GM21576 (cell line): ENCODE data around the gene FIP1L1.
"Not testable (repeated sequence)": the region's sequence is repeated elsewhere in the genome, so short reads cannot be mapped to it uniquely, and the experiment has no call there.

Experiments used
- ATAC-seq: cut with Tn5 transposase; IDR thresholded peaks from one replicate; pipeline ENCODE4 v1.9.1; 2021; ENCODE audit warnings: mild to moderate bottlenecking, moderate library complexity; ENCODE audit not compliant: unreplicated experiment

Gene FIP1L1

GRCh38 chr4:53465891-53466290 lies 88.5 kb downstream of the FIP1L1 start:
- ATAC-seq = no peak

GRCh38 chr4:53466576-53466975 lies 89.1 kb downstream of the FIP1L1 start:
- not testable (repeated sequence) for ATAC-seq

GRCh38 chr4:53476232-53477037 lies 99.0 kb downstream of the FIP1L1 start:
- ATAC-seq = no peak

- no peak for ATAC-seq
Observed at GRCh38 chr4:53477038-53477565, 99.7 kb downstream of the FIP1L1 start.

- no peak for ATAC-seq
Observed at GRCh38 chr4:53477636-53478035, 100.2 kb downstream of the FIP1L1 start.

GRCh38 chr4:53478671-53479456 lies 101.4 kb downstream of the FIP1L1 start:
- ATAC-seq = no peak

- no peak for ATAC-seq
Observed at GRCh38 chr4:53479736-53480525, 102.5 kb downstream of the FIP1L1 start.

- no peak for ATAC-seq
Observed at GRCh38 chr4:53480909-53481308, 103.5 kb downstream of the FIP1L1 start.

- ATAC-seq = no peak
Observed at GRCh38 chr4:53481586-53481985, 104.1 kb downstream of the FIP1L1 start.

GRCh38 chr4:53483250-53483649 lies 105.8 kb downstream of the FIP1L1 start:
- no peak for ATAC-seq

GRCh38 chr4:53484911-53485657 lies 107.6 kb downstream of the FIP1L1 start:
- no peak for ATAC-seq

- no peak for ATAC-seq
Observed at GRCh38 chr4:53485658-53486040, 108.2 kb downstream of the FIP1L1 start.

GRCh38 chr4:53487766-53488165 lies 110.3 kb downstream of the FIP1L1 start:
- ATAC-seq = no peak

- no peak for ATAC-seq
Observed at GRCh38 chr4:53489279-53489889, 111.9 kb downstream of the FIP1L1 start.

GRCh38 chr4:53490161-53490956 lies 112.9 kb downstream of the FIP1L1 start:
- ATAC-seq = no peak

- ATAC-seq = no peak
Observed at GRCh38 chr4:53490965-53491622, 113.7 kb downstream of the FIP1L1 start.

- no peak for ATAC-seq
Observed at GRCh38 chr4:53494851-53495250, 117.4 kb downstream of the FIP1L1 start.

- no peak for ATAC-seq
Observed at GRCh38 chr4:53497487-53498244, 120.2 kb downstream of the FIP1L1 start.
